ACHN (cell line): ENCODE data around the gene SIAH2.

Experiments
- DNase-seq: peaks from one replicate; pipeline ENCODE4 v3.0.0-alpha.2; 2015
- in situ Hi-C: cut with HindIII; loops from 2 replicates; pipeline ENCODE4 v1.10.0; 2017; ENCODE audit warnings: low sequenced_read_pairs, low pct_ligation_motif_present, low pct_unique_long_range_greater_than_20kb

The SIAH2 gene

DNA sequence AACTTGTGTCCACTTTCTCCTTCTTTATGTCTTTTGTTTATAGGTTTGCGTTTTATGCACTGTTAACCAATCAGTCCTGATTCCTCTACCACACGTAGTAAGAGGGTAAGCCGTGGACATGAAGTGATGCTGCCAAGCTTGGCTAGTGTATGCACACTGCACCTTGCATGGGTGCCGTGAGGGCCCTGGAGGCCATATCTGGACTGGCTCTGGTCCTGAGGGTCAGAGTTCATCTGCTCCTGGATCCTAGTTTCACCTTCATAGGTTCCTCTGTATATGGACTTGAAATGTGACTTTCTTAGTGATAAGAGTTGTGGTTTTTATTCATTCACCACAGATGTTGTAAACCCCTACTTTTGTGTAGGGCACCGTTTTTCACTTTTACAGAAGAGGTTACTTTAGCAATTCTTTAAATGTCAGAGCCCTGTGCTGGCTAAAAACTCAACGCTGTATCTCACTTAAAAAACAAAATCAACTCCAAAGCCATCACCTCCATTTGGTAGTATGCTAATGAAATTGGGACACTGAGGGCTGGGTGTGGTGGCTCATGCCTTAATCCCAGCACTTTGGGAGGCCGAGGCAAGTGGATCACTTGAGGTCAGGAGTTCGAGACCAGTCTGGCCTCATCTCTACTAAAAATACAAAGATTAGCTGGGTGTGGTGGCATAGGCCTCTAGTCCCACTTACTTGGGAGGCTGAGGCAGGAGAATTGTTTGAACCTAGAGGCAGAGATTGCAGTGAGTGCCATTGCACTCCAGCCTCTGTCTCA lies 22.9 kb downstream of the SIAH2 start:
- DNase-seq, result no peak
- in situ Hi-C loops, result no loop called here

DNA sequence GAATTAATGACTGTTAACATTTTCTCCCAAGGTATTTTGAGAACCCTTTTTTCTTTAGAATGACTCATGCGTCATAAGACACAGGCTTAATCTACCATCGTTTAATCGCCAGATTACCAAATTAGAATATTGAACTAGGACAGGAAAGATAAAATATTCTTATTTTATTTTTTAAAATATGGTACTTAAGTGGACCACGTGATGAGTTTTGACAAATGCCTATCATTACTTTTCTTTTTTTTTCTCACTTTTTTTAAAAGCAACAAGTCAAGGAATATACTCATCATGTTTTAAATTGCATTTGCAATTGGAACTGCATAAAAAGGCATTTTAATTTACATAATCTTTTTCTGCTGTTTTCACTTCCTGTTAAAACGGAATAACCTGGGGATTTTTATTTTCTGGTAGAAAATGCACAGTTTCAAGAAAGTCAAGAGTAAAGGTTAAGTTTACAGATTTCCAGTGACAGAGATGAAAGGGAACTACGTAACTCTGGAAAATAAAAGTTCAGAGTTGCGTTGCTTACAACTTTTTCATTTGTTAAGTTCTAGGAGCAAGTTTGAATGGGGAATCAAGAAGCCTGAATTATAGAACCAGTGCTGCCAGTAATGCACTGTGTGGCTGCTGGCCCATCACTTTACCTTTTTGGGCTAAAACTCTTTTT lies 23.6 kb downstream of the SIAH2 start:
- in situ Hi-C loops, result no loop called here
- no peak for DNase-seq

DNA sequence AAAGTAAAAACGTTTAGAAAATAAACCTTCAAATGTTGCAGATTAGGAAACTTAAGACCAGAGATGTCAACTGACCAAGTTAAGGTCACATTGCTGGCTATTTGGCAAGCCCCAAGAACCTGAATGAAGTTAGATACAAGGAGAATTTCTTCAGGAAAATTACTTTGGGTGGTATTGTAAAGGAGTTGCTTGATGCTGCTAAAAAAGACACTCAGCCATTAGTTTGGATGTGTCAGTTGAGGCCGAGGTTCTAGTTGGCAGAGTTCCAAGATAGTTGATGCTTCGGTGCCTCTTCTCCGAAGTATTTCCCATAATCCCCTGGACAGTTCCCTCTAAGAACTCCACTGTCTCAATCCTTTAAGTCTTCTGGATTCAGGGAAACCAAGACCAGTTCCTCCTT lies 24.3 kb downstream of the SIAH2 start:
- peak; percentile 69 for DNase-seq
- in situ Hi-C loops, result no loop called here

GRCh38 chr3:150737874-150738679 lies 24.9 kb downstream of the SIAH2 start:
- DNase-seq, result peak; percentile 64
- in situ Hi-C loops, result no loop called here

GRCh38 chr3:150736903-150737832 lies 25.8 kb downstream of the SIAH2 start:
- DNase-seq, result no peak
- in situ Hi-C loops, result no loop called here

DNA sequence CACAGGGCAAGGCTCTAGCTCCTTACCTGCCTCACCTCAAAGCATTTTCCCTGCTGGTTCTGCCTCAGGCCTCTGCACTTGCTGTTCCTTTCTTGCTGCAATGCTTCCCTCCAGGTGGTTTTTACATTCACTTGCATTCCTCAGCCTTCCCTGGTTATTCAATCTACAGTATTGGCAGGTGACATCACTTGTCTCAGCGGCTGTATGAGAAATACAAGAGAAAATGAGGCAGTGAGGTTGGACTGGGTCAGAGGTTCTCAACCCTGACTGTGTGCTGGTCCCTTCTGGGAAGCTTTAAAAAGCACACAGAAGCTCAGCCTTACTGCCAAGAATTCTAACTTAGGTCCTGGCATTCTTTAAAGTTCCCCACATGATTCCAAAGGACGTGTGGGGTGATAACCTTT lies 26.7 kb downstream of the SIAH2 start:
- in situ Hi-C loops, result no loop called here
- no peak for DNase-seq

DNA sequence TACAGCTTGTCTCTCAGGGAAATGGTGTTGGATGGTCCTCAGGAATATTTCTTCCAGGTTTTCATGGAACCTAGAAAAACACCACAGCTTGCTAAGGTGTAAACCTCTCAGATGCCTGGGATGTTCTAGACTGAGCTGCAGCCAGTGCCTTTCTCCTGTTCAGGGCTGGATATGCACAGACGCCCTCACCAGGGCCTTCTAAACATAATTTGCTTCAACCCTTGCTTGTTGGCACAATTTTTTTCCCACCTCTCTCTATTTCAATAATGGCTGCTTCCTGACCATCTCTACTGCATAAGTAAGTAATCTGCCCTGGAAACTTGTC lies 28.2 kb downstream of the SIAH2 start:
- in situ Hi-C loops, result no loop called here
- DNase-seq, result no peak

- in situ Hi-C loops, result no loop called here
- no peak for DNase-seq
Measured at GRCh38 chr3:150733936-150734794, 28.8 kb downstream of the SIAH2 start.

- DNase-seq, result no peak
- in situ Hi-C loops, result no loop called here
Measured at GRCh38 chr3:150733373-150733935, 29.5 kb downstream of the SIAH2 start.

DNA sequence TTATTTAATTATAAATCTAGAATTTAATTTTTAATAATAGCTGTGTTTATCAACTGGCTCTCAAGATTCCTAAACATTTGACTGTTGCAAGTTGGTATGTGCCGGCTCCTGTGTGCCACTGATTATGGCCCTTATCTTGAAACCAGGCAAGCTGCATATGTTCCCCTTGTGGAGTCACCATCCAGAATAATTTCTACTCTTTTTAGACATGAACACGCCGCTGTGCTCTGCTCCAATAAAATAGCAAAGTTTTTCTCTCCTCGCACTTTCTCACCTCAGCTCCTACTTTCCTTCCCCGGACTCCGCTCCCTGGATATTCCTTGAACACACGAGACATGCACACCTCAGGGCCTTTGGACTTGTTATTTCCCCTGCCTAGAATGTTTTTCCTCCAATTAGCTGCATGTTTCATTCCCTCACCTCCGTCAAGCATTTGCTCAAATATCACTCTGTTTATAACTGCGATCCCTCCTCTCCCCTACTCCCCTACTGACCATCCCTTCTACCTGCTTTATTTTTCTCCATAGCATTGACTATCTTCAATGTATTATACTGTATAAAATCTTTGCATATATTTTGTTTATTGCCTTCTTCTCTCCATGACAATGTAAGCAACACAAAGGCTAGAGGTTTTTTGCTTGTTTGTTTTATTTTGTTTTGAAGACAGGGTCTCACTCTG lies 33.1 kb downstream of the SIAH2 start:
- in situ Hi-C loops, result no loop called here
- no peak for DNase-seq

- in situ Hi-C loops, result no loop called here
- no peak for DNase-seq
Measured at GRCh38 chr3:150727653-150728502, 35.1 kb downstream of the SIAH2 start.

- in situ Hi-C loops, result no loop called here
- DNase-seq, result no peak
Measured at GRCh38 chr3:150725548-150725947, 37.4 kb downstream of the SIAH2 start.

DNA sequence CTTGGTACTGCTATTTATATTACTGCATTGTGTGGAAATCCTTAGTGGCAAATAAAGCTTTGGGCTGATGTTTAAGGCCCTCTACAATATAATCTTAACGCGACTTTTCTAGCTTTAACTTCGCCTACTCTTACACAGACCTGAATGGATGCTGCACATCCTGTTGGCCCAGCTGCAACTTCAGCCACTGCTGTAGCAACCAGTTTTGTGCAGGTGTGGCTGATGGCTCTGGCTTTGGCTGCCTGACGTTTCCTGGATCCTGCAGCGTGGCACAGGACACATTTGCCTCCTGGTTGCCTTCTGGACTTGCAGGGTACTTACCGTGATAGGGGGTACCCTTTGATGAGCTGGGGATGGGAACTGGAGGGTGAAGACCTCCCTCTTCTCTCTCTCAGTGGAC lies 39.0 kb downstream of the SIAH2 start:
- in situ Hi-C loops, result no loop called here
- DNase-seq, result no peak

DNA sequence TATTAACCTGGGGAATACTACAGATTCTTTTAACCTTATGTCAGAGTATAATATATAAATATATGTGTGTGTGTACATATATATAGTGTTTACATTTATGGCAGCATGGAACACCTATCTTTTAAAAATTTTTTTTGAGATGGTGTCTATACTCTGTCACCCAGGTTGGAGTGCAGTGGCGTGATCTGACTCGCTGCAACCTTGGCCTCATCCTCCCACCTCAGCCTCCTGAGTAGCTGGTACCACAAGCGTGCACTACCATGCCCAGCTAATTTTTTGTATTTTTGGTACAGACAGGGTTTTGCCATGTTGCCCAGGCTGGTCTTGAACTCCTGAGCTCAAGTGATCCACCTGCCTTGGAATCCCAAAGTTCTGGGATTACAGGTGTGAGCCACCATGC lies 40.7 kb downstream of the SIAH2 start:
- in situ Hi-C loops, result no loop called here
- no peak for DNase-seq

- peak; percentile 61 for DNase-seq
- in situ Hi-C loops, result no loop called here
Measured at GRCh38 chr3:150721285-150722130, 41.5 kb downstream of the SIAH2 start.
